Neural cell (in vitro differentiated cells): Measurements from ENCODE around the gene SSBP4. TPM values are rescaled to one million over a fixed set of nuclear protein-coding genes. Genes with fewer than 3 reads are reported as not detected.

ENCODE experiments used
- H2AFZ ChIP-seq: fragments of 200-600, 300-800 bp; sonication (generic), shearing (Covaris generic); 2 replicates; pipeline ENCODE4 v1.6.0; 2014; ENCODE audit warnings: low read depth, mild to moderate bottlenecking, antibody characterized with exemption, low read length, moderate library complexity
- H3F3A ChIP-seq: fragments of 200-600 bp; shearing (Covaris generic); 2 replicates; pipeline ENCODE4 v1.6.1; 2016; ENCODE audit warnings: mild to moderate bottlenecking, moderate library complexity, mixed read lengths, antibody characterized with exemption, low read length; ENCODE audit not compliant: insufficient read depth, poor library complexity, severe bottlenecking
- H3K27ac ChIP-seq: fragments of 200-600, 300-800 bp; sonication (generic), shearing (Covaris generic); 2 replicates; pipeline ENCODE4 v1.5.1; 2014; ENCODE audit warnings: mild to moderate bottlenecking, low read length, moderate library complexity
- H3K27me3 ChIP-seq: fragments of 300-800, 200-600 bp; sonication (generic), shearing (Covaris generic); 2 replicates; pipeline ENCODE4 v1.6.0; 2014; ENCODE audit warnings: mild to moderate bottlenecking, low read depth, low read length, moderate library complexity; ENCODE audit not compliant: insufficient read depth
- H3K36me3 ChIP-seq: fragments of 300-800, 200-600 bp; sonication (generic), shearing (Covaris generic); 2 replicates; pipeline ENCODE4 v1.5.1; 2014; ENCODE audit warnings: mild to moderate bottlenecking, antibody characterized with exemption, low read length, moderate library complexity; ENCODE audit not compliant: insufficient read depth
- H3K4me2 ChIP-seq: fragments of 300-800, 200-600 bp; sonication (generic), shearing (Covaris generic); 2 replicates; pipeline ENCODE4 v1.6.0; 2014; ENCODE audit warnings: mild to moderate bottlenecking, low read length
- H3K4me3 ChIP-seq: fragments of 300-800, 200-600 bp; sonication (generic), shearing (Covaris generic); 2 replicates; pipeline ENCODE4 v1.5.1; 2014; ENCODE audit warnings: mild to moderate bottlenecking, low read length, moderate library complexity
- H3K79me2 ChIP-seq: fragments of 200-600 bp; shearing (Covaris generic); replicated peaks from 2 replicates; pipeline ENCODE4 v1.6.0; 2014; ENCODE audit warnings: mild to moderate bottlenecking, low read length, moderate library complexity; ENCODE audit not compliant: insufficient read depth
- H3K9ac ChIP-seq: fragments of 300-800, 200-600 bp; sonication (generic), shearing (Covaris generic); 2 replicates; pipeline ENCODE4 v1.6.1; 2016; ENCODE audit warnings: mild to moderate bottlenecking, low read length, mixed read lengths
- H3K9me2 ChIP-seq: fragments of 200-600 bp; shearing (Covaris generic); 2 replicates; pipeline ENCODE4 v1.6.1; 2016; ENCODE audit warnings: mild to moderate bottlenecking, low read length, mixed read lengths; ENCODE audit not compliant: insufficient read depth
- H3K9me3 ChIP-seq: fragments of 200-600, 300-800 bp; sonication (generic), shearing (Covaris generic); 2 replicates; pipeline ENCODE4 v1.6.1; 2016; ENCODE audit warnings: mild to moderate bottlenecking, mixed run types, low read length, moderate library complexity, mixed read lengths
- H4K20me1 ChIP-seq: fragments of 200-600 bp; shearing (Covaris generic); 2 replicates; pipeline ENCODE4 v1.6.1; 2016; ENCODE audit warnings: mild to moderate bottlenecking, mixed run types; ENCODE audit not compliant: insufficient read depth
- CTCF ChIP-seq: fragments of 450-650 bp; IDR thresholded peaks from 2 replicates; pipeline ENCODE4 v1.5.1; 2014; ENCODE audit warnings: antibody characterized with exemption, mild to moderate bottlenecking, moderate library complexity; ENCODE audit not compliant: poor library complexity, severe bottlenecking
- EP300 ChIP-seq: fragments of 450-650 bp; conservative IDR thresholded peaks from 2 replicates; pipeline ENCODE4 v1.6.1; 2014; ENCODE audit warnings: antibody characterized with exemption, mild to moderate bottlenecking, moderate library complexity; ENCODE audit not compliant: poor library complexity, severe bottlenecking
- EZH2 ChIP-seq: fragments of 200-600, 300-800 bp; shearing (Covaris generic), sonication (generic); IDR thresholded peaks from 2 replicates; pipeline ENCODE4 v1.6.1; 2014; ENCODE audit warnings: antibody characterized with exemption, low read length, borderline replicate concordance, mild to moderate bottlenecking; ENCODE audit not compliant: insufficient read depth, poor library complexity, severe bottlenecking
- MXI1 ChIP-seq: fragments of 450-650 bp; conservative IDR thresholded peaks from 2 replicates; pipeline ENCODE4 v1.6.1; 2014; ENCODE audit warnings: antibody characterized with exemption, mild to moderate bottlenecking; ENCODE audit not compliant: poor library complexity, severe bottlenecking
- POLR2AphosphoS5 ChIP-seq: IDR thresholded peaks from 2 replicates; pipeline ENCODE4 v1.6.1; 2012
- RAD21 ChIP-seq: fragments of 450-650 bp; conservative IDR thresholded peaks from 2 replicates; pipeline ENCODE4 v1.6.1; 2014; ENCODE audit warnings: antibody characterized with exemption, mild to moderate bottlenecking, moderate library complexity
- REST ChIP-seq: IDR thresholded peaks from 2 replicates; pipeline ENCODE4 v1.6.1; 2012; ENCODE audit warnings: borderline replicate concordance
- SMC3 ChIP-seq: fragments of 450-650 bp; conservative IDR thresholded peaks from 2 replicates; pipeline ENCODE4 v1.6.1; 2014; ENCODE audit warnings: antibody characterized with exemption, mild to moderate bottlenecking, moderate library complexity; ENCODE audit not compliant: poor library complexity
- TAF1 ChIP-seq: IDR thresholded peaks from 2 replicates; pipeline ENCODE4 v1.6.1; 2012; ENCODE audit warnings: low read depth
- polyA plus RNA-seq: library from polyadenylated mRNA; depleted of rRNA; stranded (reverse); fragments of >200 nt; gene quantifications from 2 replicates; pipeline ENCODE4 v1.2.3, GENCODE V29; 2014

The SSBP4 gene
- polyA plus RNA-seq, 1 donor from 2014 or later = 166 TPM

GRCh38 chr19:18435178-18435841 lies 16.1 kb downstream of the SSBP4 start:
- Histone ChIP-seq H4K20me1 (no peaks in the 10 kb centered on the region), H2AFZ (no peak overlapping the region)

More at GRCh38 chr19:18435178-18435841, 16.1 kb downstream of the SSBP4 start:
- no peak for TF ChIP-seq SMC3
- TF ChIP-seq EP300 = no peak
- TF ChIP-seq TAF1 = no peak
- TF ChIP-seq RAD21 = no peak
- no peak for TF ChIP-seq REST
- no peak for TF ChIP-seq MXI1
- TF ChIP-seq CTCF = no peak
- TF ChIP-seq POLR2AphosphoS5 = no peak
- no peak for TF ChIP-seq EZH2
- H3K4me2 ChIP-seq = no peak overlapping the region
- peaks cover 3% of the 10 kb centered on the region for H3F3A ChIP-seq
- no peaks in the 10 kb centered on the region for H3K27me3 ChIP-seq
- no peak overlapping the region for H3K4me3 ChIP-seq
- H3K9me2 ChIP-seq = no peaks in the 10 kb centered on the region
- no peaks in the 10 kb centered on the region for H3K79me2 ChIP-seq
- H3K9me3 ChIP-seq = no peaks in the 10 kb centered on the region
- no peaks in the 10 kb centered on the region for H3K36me3 ChIP-seq
- H3K9ac ChIP-seq = no peak overlapping the region
- no peak overlapping the region for H3K27ac ChIP-seq
